Caco-2 (cell line): ENCODE results near the gene CSAD. TPM values are rescaled to one million over a fixed set of nuclear protein-coding genes. Genes with fewer than 3 reads are reported as not detected.

Experiments used
- BruUV-seq: library from RNA; stranded (reverse); fragments of 400-500 nt; replicated peaks from 2 replicates; lab custom pipeline; 2021; lab: Mats Ljungman, UMichigan
- CTCF ChIA-PET: fragments of 300-600 bp; sonication (Branson Sonifier 250); formaldehyde crosslinking; loops from one replicate; lab custom pipeline; 2022; ENCODE audit warnings: antibody characterized with exemption; lab: Charles Lee
- POLR2A ChIA-PET: fragments of 300-600 bp; sonication (Branson Sonifier 250); formaldehyde crosslinking; loops from one replicate; lab custom pipeline; 2022; ENCODE audit warnings: antibody characterized with exemption; lab: Charles Lee
- DNase-seq, 2 experiments: peaks; one replicate each; pipeline versions ENCODE4 v3.0.0 to v3.0.0-alpha.2; 2020 to 2022
- H3K27me3 ChIP-seq: replicated peaks from 2 replicates; pipeline ENCODE4 v1.6.0; 2011; ENCODE audit warnings: low read length; ENCODE audit not compliant: control insufficient read depth, insufficient read depth
- H3K36me3 ChIP-seq: 2 replicates; pipeline ENCODE4 v1.5.1; 2011; ENCODE audit warnings: low read length; ENCODE audit not compliant: control insufficient read depth, insufficient read depth
- H3K4me1 ChIP-seq: fragments of 250-450 bp; sonication (Bioruptor Pico); 2 replicates; pipeline ENCODE4 v1.5.1; 2020; ENCODE audit warnings: mild to moderate bottlenecking
- H3K4me3 ChIP-seq: 2 replicates; pipeline ENCODE4 v1.5.1; 2011; ENCODE audit warnings: low read depth, mild to moderate bottlenecking, control low read depth, low read length
- H3K9me3 ChIP-seq: fragments of 250-450 bp; sonication (Bioruptor Pico); 2 replicates; pipeline ENCODE4 v1.5.1; 2020; ENCODE audit warnings: mild to moderate bottlenecking, moderate library complexity
- H3K27ac Mint-ChIP-seq: one replicate; pipeline ENCODE4 v1.8.0; 2022; ENCODE audit warnings: mixed read lengths; ENCODE audit not compliant: unreplicated experiment
- H3K27me3 Mint-ChIP-seq: one replicate; pipeline ENCODE4 v1.8.0; 2022; ENCODE audit warnings: mixed read lengths; ENCODE audit not compliant: insufficient read depth, unreplicated experiment
- H3K36me3 Mint-ChIP-seq: one replicate; pipeline ENCODE4 v1.8.0; 2022; ENCODE audit warnings: mild to moderate bottlenecking, mixed read lengths; ENCODE audit not compliant: insufficient read depth, unreplicated experiment
- H3K4me1 Mint-ChIP-seq: one replicate; pipeline ENCODE4 v1.8.0; 2022; ENCODE audit warnings: low read depth, mixed read lengths; ENCODE audit not compliant: unreplicated experiment
- H3K4me3 Mint-ChIP-seq: one replicate; pipeline ENCODE4 v1.8.0; 2022; ENCODE audit warnings: mild to moderate bottlenecking, moderate library complexity, mixed read lengths; ENCODE audit not compliant: unreplicated experiment
- H3K9me3 Mint-ChIP-seq: one replicate; pipeline ENCODE4 v1.8.0; 2022; ENCODE audit warnings: mixed read lengths; ENCODE audit not compliant: unreplicated experiment
- CTCF ChIP-seq, 2 experiments: fragments of 200-600 bp in 1 of 2; IDR thresholded peaks; 1 replicate in 1 of 2; 2 replicates in 1 of 2; pipeline versions ENCODE4 v1.5.1 to v1.8.0; 2011 to 2022; ENCODE audit warnings: antibody characterized with exemption in 1 of 2, control low read depth in 1 of 2, inconsistent platforms in 1 of 2, low read depth in 1 of 2, low read length in 1 of 2, mild to moderate bottlenecking in 1 of 2, moderate library complexity in 1 of 2; ENCODE audit not compliant: insufficient read depth in 1 of 2, severe bottlenecking in 1 of 2, unreplicated experiment in 1 of 2
- intact Hi-C: fragments of 100-400 bp; cut with micrococcal nuclease; formaldehyde crosslinking; loops from one replicate; pipeline ENCODE4 v1.10.0; 2022; ENCODE audit not compliant: unreplicated experiment
- total RNA-seq: library from RNA; stranded (reverse); gene quantifications from 2 replicates; pipeline ENCODE4 v1.2.3, GENCODE V29; 2022

Gene CSAD
- total RNA-seq, 1 experiment from 2014 or later, result 20.1 TPM

DNA sequence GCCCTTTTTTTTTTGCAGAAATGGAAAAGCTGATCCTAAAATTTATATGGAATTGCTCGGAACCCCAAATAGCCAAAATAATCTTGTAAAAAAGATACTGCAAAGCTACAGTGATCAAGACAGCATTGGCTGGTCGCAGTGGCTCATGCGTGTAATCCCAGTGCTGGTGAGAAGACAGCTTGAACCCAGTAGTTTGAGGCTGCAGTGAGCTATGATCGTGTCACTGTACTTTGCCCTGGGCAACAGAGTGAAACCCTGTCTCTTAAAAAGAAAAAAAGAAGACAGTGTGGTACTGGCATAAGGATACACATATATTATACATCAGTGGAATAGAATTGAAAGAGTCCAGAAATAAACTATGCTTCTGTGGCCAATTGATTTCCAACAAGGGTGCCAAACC lies 20.9 kb upstream of the CSAD start:
- Histone ChIP-seq H3K4me1 (no peaks in the 10 kb centered on the region), H3K27me3 (no peaks in the 10 kb centered on the region), H3K9me3 (no peaks in the 10 kb centered on the region), H3K4me3 (no peak overlapping the region), H3K36me3 (no peaks in the 10 kb centered on the region)
- ChIA-PET CTCF (interaction anchor here (1.0 kb wide), 1 partner anchor 10 kb away, joined by 3 read pairs; no protein-coding TSS in a partner anchor), POLR2A (no interaction called here)
- H3K36me3 Mint-ChIP-seq, result no peaks in the 10 kb centered on the region
- intact Hi-C loops, result no loop called here
- no peak overlapping the region for H3K4me3 Mint-ChIP-seq
- TF ChIP-seq CTCF (IDR thresholded peaks at IDR 0.05; ENCODE audit: insufficient read depth in 1 of 2, low read depth in 1 of 2, low read length in 1 of 2, severe bottlenecking in 1 of 2, unreplicated experiment in 1 of 2), result no peak
- no peaks in the 10 kb centered on the region for H3K27me3 Mint-ChIP-seq
- BruUV-seq, result no TSS peak
- no peak overlapping the region for H3K27ac Mint-ChIP-seq
- no peak for DNase-seq
- no peaks in the 10 kb centered on the region for H3K9me3 Mint-ChIP-seq
- no peaks in the 10 kb centered on the region for H3K4me1 Mint-ChIP-seq

- CTCF ChIA-PET, result no interaction called here
- DNase-seq, result no peak
- H3K4me1 Mint-ChIP-seq, result no peaks in the 10 kb centered on the region
- intact Hi-C loops, result no loop called here
- no peaks in the 10 kb centered on the region for H3K27me3 ChIP-seq
- no peaks in the 10 kb centered on the region for H3K9me3 Mint-ChIP-seq
- no peak overlapping the region for H3K4me3 ChIP-seq
- H3K27ac Mint-ChIP-seq, result no peak overlapping the region
- no peaks in the 10 kb centered on the region for H3K36me3 Mint-ChIP-seq
- TF ChIP-seq CTCF (IDR thresholded peaks at IDR 0.05; ENCODE audit: insufficient read depth in 1 of 2, low read depth in 1 of 2, low read length in 1 of 2, severe bottlenecking in 1 of 2, unreplicated experiment in 1 of 2), result no peak
- POLR2A ChIA-PET, result no interaction called here
- no peaks in the 10 kb centered on the region for H3K9me3 ChIP-seq
- H3K4me3 Mint-ChIP-seq, result no peak overlapping the region
- no peaks in the 10 kb centered on the region for H3K36me3 ChIP-seq
- H3K27me3 Mint-ChIP-seq, result no peaks in the 10 kb centered on the region
- no TSS peak for BruUV-seq
- no peaks in the 10 kb centered on the region for H3K4me1 ChIP-seq
Observed at GRCh38 chr12:53201177-53201541, 20.4 kb upstream of the CSAD start.

- intact Hi-C loops, result no loop called here
- DNase-seq, result no peak
- BruUV-seq, result no TSS peak
Observed at GRCh38 chr12:53200458-53201176, 19.9 kb upstream of the CSAD start.

More at GRCh38 chr12:53200458-53201176, 19.9 kb upstream of the CSAD start:
- CTCF ChIA-PET, result no interaction called here
- H3K4me3 Mint-ChIP-seq, result no peak overlapping the region
- Histone ChIP-seq H3K36me3 (no peaks in the 10 kb centered on the region), H3K4me1 (no peaks in the 10 kb centered on the region), H3K9me3 (no peaks in the 10 kb centered on the region), H3K27me3 (no peaks in the 10 kb centered on the region), H3K4me3 (no peak overlapping the region)
- H3K27ac Mint-ChIP-seq, result no peak overlapping the region
- POLR2A ChIA-PET, result no interaction called here
- no peaks in the 10 kb centered on the region for H3K36me3 Mint-ChIP-seq
- TF ChIP-seq CTCF (IDR thresholded peaks at IDR 0.05; ENCODE audit: insufficient read depth in 1 of 2, low read depth in 1 of 2, low read length in 1 of 2, severe bottlenecking in 1 of 2, unreplicated experiment in 1 of 2), result no peak
- no peaks in the 10 kb centered on the region for H3K4me1 Mint-ChIP-seq
- H3K9me3 Mint-ChIP-seq, result no peaks in the 10 kb centered on the region
- H3K27me3 Mint-ChIP-seq, result no peaks in the 10 kb centered on the region
